ENCODE measurements around the gene HSPE1.

GRCh38 chr2:197506658-197507057 lies 6.5 kb downstream of the HSPE1 start:
- TF ChIP-seq POLR2AphosphoS5 (IDR thresholded peaks at IDR 0.05; ENCODE audit: low read depth, low read length) (no peak), CTCF (IDR thresholded peaks at IDR 0.05) (no peak)
